Fibroblast of lung (primary cell): ENCODE measurements around the gene VCY1B.
"Not testable (repeated sequence)": the region's sequence is repeated elsewhere in the genome, so short reads cannot be mapped to it uniquely, and the experiment has no call there.

ENCODE experiments used
- CTCF ChIP-seq, 2 donors: IDR thresholded peaks in 1 of 2; conservative IDR thresholded peaks in 1 of 2; 1 replicate in 1 of 2; 2 replicates in 1 of 2; pipeline ENCODE4 v1.5.1; 2011 to 2012; ENCODE audit warnings: low read length in 2 of 2, control low read depth in 1 of 2, inconsistent platforms in 1 of 2, low read depth in 1 of 2, mild to moderate bottlenecking in 1 of 2
- EZH2 ChIP-seq: IDR thresholded peaks from 2 replicates; pipeline ENCODE4 v1.5.1; 2012; ENCODE audit warnings: low read length, control low read depth, mild to moderate bottlenecking; ENCODE audit errors: missing control alignments

GRCh38 chrY:14055927-14056326 lies at the start of gene VCY1B:
- not testable (repeated sequence) for TF ChIP-seq CTCF (conservative IDR thresholded peaks at IDR 0.05 in 1 of 2, IDR thresholded peaks at IDR 0.05 in 1 of 2; ENCODE audit: low read depth in 1 of 2, low read length in 2 of 2); EZH2
